ENCODE results near the gene NRIP2. TPM values are rescaled to one million over a fixed set of nuclear protein-coding genes. Genes with fewer than 3 reads are reported as not detected.

The NRIP2 gene
- total RNA-seq, 1 donor from 2014 or later: not detected

GRCh38 chr12:2797721-2798418 is 37.0 kb downstream of the NRIP2 start:
- H3K36me3 ChIP-seq (ENCODE audit: control insufficient read depth, insufficient read depth, low read length): peaks cover 5% of the 10 kb centered on the region

GRCh38 chr12:2796187-2796666 is 38.6 kb downstream of the NRIP2 start:
- TF ChIP-seq CTCF (IDR thresholded peaks at IDR 0.05; ENCODE audit: insufficient read depth, low read length, poor library complexity, severe bottlenecking): peak; percentile 40
- no peak for DNase-seq (ENCODE audit: low read depth)

More at GRCh38 chr12:2797721-2798418, 37.0 kb downstream of the NRIP2 start:
- H3K4me3 ChIP-seq (ENCODE audit: low read depth, low read length): no peak overlapping the region
- peak; percentile 1 for TF ChIP-seq CTCF (IDR thresholded peaks at IDR 0.05; ENCODE audit: insufficient read depth, low read length, poor library complexity, severe bottlenecking)
- H3K27me3 ChIP-seq (ENCODE audit: control insufficient read depth, insufficient read depth, low read length): peaks cover 10% of the 10 kb centered on the region
- no peak for DNase-seq (ENCODE audit: low read depth)

GRCh38 chr12:2795291-2796186 is 39.3 kb downstream of the NRIP2 start:
- Histone ChIP-seq H3K36me3 (ENCODE audit: control insufficient read depth, insufficient read depth, low read length) (peaks cover 4% of the 10 kb centered on the region), H3K4me3 (ENCODE audit: low read depth, low read length) (peak overlapping the region; percentile 88), H3K27me3 (ENCODE audit: control insufficient read depth, insufficient read depth, low read length) (peaks cover 10% of the 10 kb centered on the region)
- TF ChIP-seq CTCF (IDR thresholded peaks at IDR 0.05; ENCODE audit: insufficient read depth, low read length, poor library complexity, severe bottlenecking): no peak
- no peak for DNase-seq (ENCODE audit: low read depth)

More at GRCh38 chr12:2796187-2796666, 38.6 kb downstream of the NRIP2 start:
- Histone ChIP-seq H3K4me3 (ENCODE audit: low read depth, low read length) (peak overlapping the region; percentile 88), H3K27me3 (ENCODE audit: control insufficient read depth, insufficient read depth, low read length) (peaks cover 10% of the 10 kb centered on the region), H3K36me3 (ENCODE audit: control insufficient read depth, insufficient read depth, low read length) (peaks cover 5% of the 10 kb centered on the region)

- Histone ChIP-seq H3K27me3 (ENCODE audit: control insufficient read depth, insufficient read depth, low read length) (peaks cover 10% of the 10 kb centered on the region), H3K4me3 (ENCODE audit: low read depth, low read length) (peak within 1 kb of the TSS; percentile 88), H3K36me3 (ENCODE audit: control insufficient read depth, insufficient read depth, low read length) (peaks cover 3% of the 10 kb centered on the region)
- DNase-seq (ENCODE audit: low read depth): no peak
- TF ChIP-seq CTCF (IDR thresholded peaks at IDR 0.05; ENCODE audit: insufficient read depth, low read length, poor library complexity, severe bottlenecking): no peak
Observed at GRCh38 chr12:2794736-2795289, 40.0 kb downstream of the NRIP2 start, which contains the start of gene FKBP4. TSS of gene FKBP4 (plus strand) at chr12:2794970. CDS start at chr12:2795140, 170 bp downstream.

GRCh38 chr12:2794191-2794735 is 40.6 kb downstream of the NRIP2 start:
- no peak for DNase-seq (ENCODE audit: low read depth)
- Histone ChIP-seq H3K4me3 (ENCODE audit: low read depth, low read length) (peak overlapping the region; percentile 88), H3K36me3 (ENCODE audit: control insufficient read depth, insufficient read depth, low read length) (peaks cover 3% of the 10 kb centered on the region), H3K27me3 (ENCODE audit: control insufficient read depth, insufficient read depth, low read length) (peaks cover 10% of the 10 kb centered on the region)
- TF ChIP-seq CTCF (IDR thresholded peaks at IDR 0.05; ENCODE audit: insufficient read depth, low read length, poor library complexity, severe bottlenecking): no peak

Data from kidney epithelial cell (primary cell).